Fibroblast of lung (primary cell): ENCODE measurements around the gene G0S2.

Source experiments
- EZH2 ChIP-seq: IDR thresholded peaks from 2 replicates; pipeline ENCODE4 v1.5.1; 2012; ENCODE audit warnings: low read length, control low read depth, mild to moderate bottlenecking; ENCODE audit errors: missing control alignments
- TF ChIP-seq, protein P1 (sequence below), 2 donors: IDR thresholded peaks in 1 of 2; conservative IDR thresholded peaks in 1 of 2; 1 replicate in 1 of 2; 2 replicates in 1 of 2; pipeline ENCODE4 v1.5.1; 2011 to 2012; ENCODE audit warnings: low read length in 2 of 2, control low read depth in 1 of 2, inconsistent platforms in 1 of 2, low read depth in 1 of 2, mild to moderate bottlenecking in 1 of 2

DNA sequence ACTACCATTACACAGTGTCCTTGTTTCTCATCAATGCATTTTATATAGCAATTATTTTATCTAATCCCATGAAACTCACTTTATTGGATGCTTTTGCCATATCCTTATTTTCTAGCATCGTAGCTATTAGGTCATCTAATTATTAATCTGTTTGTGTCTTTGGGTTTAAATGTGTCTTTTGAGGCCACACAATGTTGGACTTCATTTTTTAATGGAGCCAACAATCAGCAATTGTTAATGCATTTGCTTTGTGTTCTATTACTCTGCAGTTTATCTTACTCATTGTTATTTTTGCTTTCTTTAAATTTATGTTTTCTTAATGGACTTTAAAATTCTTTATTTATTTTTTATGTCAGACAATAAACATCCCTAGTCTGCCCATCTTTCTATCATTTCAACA lies 27.6 kb downstream of the G0S2 start:
- TF ChIP-seq, protein P1, sequence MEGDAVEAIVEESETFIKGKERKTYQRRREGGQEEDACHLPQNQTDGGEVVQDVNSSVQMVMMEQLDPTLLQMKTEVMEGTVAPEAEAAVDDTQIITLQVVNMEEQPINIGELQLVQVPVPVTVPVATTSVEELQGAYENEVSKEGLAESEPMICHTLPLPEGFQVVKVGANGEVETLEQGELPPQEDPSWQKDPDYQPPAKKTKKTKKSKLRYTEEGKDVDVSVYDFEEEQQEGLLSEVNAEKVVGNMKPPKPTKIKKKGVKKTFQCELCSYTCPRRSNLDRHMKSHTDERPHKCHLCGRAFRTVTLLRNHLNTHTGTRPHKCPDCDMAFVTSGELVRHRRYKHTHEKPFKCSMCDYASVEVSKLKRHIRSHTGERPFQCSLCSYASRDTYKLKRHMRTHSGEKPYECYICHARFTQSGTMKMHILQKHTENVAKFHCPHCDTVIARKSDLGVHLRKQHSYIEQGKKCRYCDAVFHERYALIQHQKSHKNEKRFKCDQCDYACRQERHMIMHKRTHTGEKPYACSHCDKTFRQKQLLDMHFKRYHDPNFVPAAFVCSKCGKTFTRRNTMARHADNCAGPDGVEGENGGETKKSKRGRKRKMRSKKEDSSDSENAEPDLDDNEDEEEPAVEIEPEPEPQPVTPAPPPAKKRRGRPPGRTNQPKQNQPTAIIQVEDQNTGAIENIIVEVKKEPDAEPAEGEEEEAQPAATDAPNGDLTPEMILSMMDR (conservative IDR thresholded peaks at IDR 0.05 in 1 of 2, IDR thresholded peaks at IDR 0.05 in 1 of 2; ENCODE audit: low read depth in 1 of 2, low read length in 2 of 2) = no peak
- TF ChIP-seq EZH2 = no peak
